Hepatic stellate cell (primary cell): Measurements from ENCODE around the gene PHACTR2.
"Not testable (repeated sequence)": the region's sequence is repeated elsewhere in the genome, so short reads cannot be mapped to it uniquely, and the experiment has no call there.

Source experiments
- DNase-seq: peaks from one replicate; pipeline ENCODE4 v3.0.0; 2011; ENCODE audit warnings: low spot score

Gene PHACTR2

DNA sequence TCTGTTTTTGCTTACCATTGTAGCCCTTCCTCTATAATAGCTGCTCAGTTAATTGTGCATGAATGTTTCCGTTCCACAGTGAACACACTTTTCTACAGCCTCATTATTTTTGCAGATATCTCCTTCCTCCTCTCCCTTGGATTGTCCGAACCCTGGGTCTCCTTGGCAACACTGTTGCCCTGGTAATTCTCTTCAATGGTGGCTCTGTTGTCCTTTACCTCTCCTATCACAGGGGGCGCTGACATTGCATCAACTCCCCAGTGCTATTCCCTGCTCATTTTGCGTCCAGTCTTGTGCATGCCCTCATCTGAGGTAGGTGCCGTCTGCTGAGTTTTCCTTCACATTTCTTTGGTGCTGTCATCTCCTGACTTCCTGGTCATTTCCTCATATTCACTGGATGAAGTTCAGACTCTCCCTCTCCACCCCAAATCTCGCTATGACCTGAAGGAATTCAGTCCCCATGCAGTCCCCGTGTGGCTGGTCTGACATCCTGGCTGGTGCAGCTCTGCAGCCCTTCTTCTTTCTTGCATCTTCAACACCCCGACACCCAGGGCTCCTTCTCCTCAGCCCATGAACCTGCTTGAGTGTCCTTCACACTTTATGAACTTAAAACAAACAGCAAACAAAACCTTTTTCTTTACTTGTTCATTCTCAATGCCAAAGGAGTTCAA, 21.1 kb downstream of the PHACTR2 start:
- DNase-seq: no peak

GRCh38 chr6:143699430-143699825, 21.7 kb downstream of the PHACTR2 start:
- no peak for DNase-seq

- DNase-seq: peak; percentile 71
Observed at GRCh38 chr6:143700684-143701348, 23.1 kb downstream of the PHACTR2 start.

DNA sequence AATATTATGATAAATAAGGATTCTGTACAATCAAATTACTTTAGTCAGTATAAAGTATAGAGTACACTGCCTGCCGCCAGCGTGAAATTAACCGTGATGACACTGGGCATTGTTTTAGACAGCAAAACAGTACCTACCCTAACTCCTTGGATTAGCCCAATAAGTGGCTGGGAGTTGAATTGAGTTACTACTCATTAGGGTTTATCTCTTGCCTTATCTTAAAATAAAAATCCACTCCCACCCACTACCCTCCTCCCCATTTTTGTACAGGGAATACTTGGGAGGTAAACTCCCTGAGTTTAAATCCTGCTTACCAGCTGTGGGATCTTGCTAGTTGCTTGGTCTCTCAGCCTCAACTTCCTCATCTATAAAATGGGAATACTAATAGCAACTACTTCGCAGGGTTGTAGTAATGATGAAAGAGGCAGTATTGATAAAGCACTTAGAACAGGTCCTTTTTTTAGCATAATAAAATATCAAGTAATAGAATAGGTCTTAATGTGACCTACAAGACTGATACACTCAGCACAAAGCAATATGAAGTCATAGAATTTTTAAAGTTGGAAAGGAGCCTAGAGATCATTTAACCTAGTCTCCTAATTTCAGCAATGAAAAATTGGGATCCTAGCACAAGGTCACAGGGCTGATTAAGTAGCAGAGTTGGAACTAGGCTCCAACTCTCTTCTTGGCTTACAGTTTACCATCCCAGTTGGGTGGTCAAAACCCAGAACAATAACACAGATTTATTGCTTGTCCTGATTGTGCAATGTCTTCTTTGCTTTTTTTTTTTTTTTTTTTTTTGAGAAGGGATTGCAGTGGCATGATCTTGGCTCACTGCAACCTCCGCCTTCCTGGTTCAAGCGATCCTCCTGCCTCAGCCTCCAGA, 23.8 kb downstream of the PHACTR2 start:
- no peak for DNase-seq

- no peak for DNase-seq
Observed at GRCh38 chr6:143705569-143705968, 27.8 kb downstream of the PHACTR2 start.

GRCh38 chr6:143707697-143708096, 29.9 kb downstream of the PHACTR2 start:
- DNase-seq: no peak

- no peak for DNase-seq
Observed at GRCh38 chr6:143708889-143709288, 31.1 kb downstream of the PHACTR2 start.

DNA sequence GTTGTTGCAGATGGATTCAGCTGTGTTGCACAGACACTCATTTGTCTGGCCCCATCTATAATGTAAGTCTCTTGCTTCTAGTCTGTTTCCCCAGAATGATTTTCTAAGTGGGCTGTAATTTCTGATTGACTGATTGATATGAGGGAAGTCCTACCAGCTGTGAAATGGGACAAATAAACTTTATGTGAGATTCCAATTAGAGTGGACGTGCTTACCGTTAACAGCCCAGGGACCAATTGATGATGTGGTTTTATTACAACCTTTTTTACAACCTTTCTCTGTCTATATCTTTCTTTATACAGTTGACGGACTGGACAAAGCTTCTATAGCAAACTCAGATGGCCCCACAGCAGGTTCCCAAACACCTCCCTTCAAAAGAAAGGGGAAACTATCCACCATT, 33.9 kb downstream of the PHACTR2 start:
- DNase-seq: no peak

DNA sequence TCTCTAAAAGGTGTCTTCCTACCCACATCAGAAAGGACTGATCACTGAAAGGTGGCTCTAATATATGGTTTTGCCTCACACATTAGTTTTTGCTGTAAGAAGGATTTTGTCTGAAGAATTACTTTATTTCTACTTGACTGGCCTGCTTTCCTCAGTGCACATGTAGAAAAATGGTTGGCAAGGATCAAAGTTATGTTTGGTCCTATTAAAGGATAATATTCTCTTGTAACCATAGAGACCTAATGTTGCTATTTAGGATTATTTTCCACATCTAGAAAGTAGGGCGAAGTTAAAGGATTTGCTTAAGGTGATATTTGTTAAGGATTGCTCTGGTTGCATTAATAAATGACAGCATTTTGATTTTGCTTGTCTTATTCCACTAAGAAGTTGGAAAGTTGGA, 40.7 kb downstream of the PHACTR2 start:
- DNase-seq: no peak

DNA sequence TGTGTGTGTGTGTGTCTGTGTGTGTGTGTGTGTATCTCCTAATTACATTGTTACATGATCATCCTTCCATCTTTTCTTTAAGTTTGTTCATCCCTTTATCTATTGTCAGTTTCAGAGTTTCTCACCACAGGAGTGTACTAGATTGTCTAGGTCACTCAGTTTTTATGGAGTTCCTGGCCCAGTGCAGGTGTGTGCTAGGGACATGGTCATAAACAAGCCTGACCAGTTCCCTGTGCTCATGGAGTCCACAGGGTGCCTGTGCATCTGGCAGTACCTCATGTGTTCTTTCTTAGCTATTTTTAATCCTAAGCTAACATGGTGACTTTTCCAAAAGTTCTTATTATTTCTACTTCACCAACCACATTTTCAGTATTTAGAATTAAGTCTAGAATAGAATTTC, 43.9 kb downstream of the PHACTR2 start:
- DNase-seq: no peak

- no peak for DNase-seq
Observed at GRCh38 chr6:143724876-143725275, 47.1 kb downstream of the PHACTR2 start.

GRCh38 chr6:143726015-143726647, 48.4 kb downstream of the PHACTR2 start:
- DNase-seq: no peak

DNA sequence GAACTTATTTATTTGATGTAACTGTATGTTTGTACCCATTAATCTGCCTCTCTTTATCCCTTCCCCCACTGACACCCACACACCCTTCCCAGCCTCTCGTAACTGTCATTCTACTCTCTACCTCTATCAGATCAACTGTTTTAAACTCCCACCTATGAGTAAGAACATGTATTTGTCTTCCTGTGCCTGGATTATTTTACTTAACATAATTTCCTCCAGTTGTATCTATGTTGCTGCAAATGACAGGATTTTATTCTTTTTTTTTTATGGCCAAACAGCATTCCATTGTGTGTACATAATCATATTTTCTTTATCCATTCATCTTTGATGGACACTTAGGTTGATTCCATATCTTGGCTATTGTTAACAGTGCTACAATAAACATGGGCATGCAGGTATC, 49.3 kb downstream of the PHACTR2 start:
- DNase-seq: no peak

DNA sequence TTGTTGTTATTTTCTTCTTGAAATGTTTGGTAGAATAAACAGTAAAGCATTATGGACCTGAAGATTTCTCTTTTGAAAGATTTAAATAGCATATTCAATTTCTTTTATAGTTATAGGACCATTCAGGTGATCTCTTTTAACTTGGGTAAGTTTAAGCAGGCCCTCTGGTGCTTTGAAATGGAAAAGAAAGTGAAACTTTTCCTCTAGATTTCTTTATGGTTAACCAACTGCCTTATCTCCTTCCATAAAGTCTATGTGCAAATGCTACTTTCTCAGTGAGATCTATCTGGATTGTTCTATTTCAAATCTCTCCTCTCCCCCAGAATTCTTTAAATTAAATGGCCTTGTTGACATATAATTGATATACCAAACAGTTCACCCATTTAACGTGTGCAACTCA, 54.0 kb downstream of the PHACTR2 start:
- DNase-seq: no peak

DNA sequence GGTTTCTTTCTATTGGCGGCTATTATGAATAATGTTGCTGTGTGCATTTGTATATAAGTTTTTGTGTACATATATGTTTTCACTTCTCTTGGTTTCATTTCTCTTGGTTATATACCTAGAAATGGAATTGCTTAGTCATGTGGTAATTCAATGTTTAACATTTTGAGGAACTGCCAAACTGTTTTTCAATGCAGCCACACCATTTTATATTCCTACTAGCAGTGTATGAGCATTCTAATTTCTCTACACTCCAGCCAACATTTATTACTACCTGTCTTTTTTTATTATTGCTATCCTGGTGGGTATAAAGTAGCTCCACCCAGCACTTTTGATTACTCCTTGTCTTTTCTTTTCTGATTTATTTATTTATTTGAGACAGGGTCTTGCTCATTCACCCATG, 54.8 kb downstream of the PHACTR2 start:
- no peak for DNase-seq

GRCh38 chr6:143733510-143733909, 55.7 kb downstream of the PHACTR2 start:
- no peak for DNase-seq

- DNase-seq: no peak
Observed at GRCh38 chr6:143734641-143735063, 56.9 kb downstream of the PHACTR2 start.

DNA sequence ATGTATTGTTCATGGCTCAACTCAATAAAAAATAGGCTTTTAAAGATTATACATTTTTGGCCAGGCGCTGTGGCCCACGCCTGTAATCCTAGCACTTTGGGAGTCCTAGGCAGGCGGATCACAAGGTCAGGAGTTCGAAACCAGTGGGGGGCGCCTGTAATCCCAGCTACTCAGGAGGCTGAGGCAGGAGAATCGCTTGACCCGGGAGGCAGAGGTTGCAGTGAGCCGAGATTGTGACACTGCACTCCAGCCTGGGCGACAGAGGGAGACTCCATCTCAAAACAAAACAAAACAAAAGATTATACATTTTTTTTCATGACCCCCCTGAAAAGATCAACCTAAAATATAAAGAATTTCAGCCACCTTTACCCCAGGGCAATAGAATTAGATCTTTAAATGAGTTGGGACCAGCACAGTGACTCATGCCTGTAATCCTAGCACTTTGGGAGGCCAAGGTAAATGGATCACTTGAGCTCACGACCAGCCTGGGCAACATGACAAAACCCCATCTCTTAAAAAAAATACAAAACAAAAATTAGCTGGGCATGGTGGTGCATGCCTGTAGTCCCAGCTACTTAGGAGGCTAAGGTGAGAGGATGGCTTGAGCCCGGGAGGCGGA, 60.4 kb downstream of the PHACTR2 start:
- DNase-seq: not testable (repeated sequence)

DNA sequence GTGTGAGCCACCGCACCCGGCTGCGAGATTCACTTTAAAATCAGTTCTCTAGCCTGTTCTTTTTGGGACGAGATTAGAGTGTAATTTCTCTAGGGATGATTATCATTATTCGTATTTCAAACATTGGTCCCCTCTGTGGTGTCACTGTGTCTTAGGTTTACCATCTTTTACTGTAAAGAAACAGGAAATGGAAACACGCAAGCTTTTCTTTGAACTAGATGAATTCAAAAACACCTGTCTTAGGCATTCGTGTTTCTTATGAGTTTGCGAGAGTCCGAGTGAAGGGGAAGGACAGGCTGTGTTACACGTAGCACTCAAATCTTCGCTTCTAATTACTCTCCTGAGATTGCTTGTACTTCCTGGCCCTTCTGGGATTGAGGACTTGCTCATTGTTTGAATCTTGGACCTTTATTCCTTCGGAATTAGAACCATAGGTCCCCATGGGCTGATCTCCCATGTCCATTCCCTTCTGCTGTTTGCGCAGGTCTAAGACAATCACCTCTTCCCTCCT, 61.6 kb downstream of the PHACTR2 start:
- no peak for DNase-seq

DNA sequence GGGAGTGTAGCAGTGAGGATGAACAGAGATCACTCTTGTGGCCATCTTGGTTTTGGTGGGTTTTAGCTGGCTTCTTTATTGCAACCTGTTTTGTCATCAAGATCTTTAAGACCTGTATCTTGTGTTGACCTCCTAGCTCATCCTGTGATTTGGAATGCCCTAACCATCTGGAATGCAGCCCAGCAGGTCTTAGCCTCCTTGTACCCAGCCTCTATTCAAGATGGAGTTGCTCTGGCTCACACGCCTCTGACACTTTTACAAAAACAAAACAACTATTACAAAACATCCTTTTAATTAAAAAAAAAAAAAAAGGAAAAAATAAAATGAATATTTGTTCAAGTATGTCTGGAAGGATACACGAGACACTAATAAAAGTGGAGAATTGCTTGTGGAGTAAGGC, 62.4 kb downstream of the PHACTR2 start:
- no peak for DNase-seq

GRCh38 chr6:143741480-143741879, 63.7 kb downstream of the PHACTR2 start:
- DNase-seq: no peak
